Cardiac fibroblast (primary cell): Measurements from ENCODE around the gene NME7.

Source experiments
- DNase-seq, 2 donors: peaks; one replicate each; pipeline versions ENCODE4 v3.0.0 to v3.0.0-alpha.2; 2010; ENCODE audit warnings: low read depth in 2 of 2
- H3K4me3 ChIP-seq, 2 donors: replicated peaks in 1 of 2; 1 replicate in 1 of 2; 2 replicates in 1 of 2; pipeline ENCODE4 v1.5.1; 2011; ENCODE audit warnings: low read depth in 2 of 2, low read length in 2 of 2, mild to moderate bottlenecking in 2 of 2, moderate library complexity in 1 of 2
- TF ChIP-seq, protein P1 (sequence below): IDR thresholded peaks from one replicate; pipeline ENCODE4 v1.5.1; 2011; ENCODE audit warnings: low read depth, mild to moderate bottlenecking, low read length, inconsistent platforms

The NME7 gene

DNA sequence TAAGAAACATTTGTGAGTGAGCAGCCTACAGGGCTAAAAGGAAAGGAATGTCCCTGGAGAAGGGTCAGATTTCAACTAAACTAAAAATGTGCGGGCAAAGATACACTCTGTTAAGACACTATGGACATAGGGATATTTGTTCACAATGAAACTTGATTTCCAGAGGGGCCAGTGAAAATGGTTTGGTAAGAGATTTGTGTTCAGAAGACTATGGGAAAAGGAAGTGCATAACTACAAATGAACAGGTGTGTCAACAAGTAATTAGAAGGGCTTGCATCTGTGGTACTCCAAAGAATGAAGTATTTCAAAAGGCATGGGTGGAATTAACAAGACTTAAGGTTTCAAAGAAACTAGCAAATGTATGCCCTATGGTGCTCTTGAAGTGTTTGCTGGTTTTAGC, 60.4 kb downstream of the NME7 start:
- DNase-seq, result no peak
- H3K4me3 ChIP-seq, result no peak overlapping the region
- TF ChIP-seq, protein P1, sequence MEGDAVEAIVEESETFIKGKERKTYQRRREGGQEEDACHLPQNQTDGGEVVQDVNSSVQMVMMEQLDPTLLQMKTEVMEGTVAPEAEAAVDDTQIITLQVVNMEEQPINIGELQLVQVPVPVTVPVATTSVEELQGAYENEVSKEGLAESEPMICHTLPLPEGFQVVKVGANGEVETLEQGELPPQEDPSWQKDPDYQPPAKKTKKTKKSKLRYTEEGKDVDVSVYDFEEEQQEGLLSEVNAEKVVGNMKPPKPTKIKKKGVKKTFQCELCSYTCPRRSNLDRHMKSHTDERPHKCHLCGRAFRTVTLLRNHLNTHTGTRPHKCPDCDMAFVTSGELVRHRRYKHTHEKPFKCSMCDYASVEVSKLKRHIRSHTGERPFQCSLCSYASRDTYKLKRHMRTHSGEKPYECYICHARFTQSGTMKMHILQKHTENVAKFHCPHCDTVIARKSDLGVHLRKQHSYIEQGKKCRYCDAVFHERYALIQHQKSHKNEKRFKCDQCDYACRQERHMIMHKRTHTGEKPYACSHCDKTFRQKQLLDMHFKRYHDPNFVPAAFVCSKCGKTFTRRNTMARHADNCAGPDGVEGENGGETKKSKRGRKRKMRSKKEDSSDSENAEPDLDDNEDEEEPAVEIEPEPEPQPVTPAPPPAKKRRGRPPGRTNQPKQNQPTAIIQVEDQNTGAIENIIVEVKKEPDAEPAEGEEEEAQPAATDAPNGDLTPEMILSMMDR, result no peak

DNA sequence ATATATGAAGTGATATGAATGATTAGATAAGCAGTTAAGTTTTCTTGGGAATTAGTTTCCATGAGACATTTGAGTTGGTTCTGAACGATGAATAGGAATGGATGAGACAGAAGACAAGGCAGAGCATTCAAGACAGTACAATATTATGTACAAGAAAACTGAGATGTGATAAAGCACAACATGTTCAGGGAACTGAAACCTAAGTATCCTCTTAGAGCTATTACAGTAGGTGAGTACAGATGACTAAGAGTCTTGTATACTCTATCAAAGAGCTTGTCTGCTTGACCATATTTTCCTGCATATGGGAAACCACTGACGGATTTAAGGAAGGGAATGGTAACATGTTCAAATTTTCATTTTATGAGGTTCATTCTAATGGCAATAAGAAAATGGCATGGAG, 61.6 kb downstream of the NME7 start:
- H3K4me3 ChIP-seq, result no peak overlapping the region
- no peak for DNase-seq
- TF ChIP-seq, protein P1, result no peak

DNA sequence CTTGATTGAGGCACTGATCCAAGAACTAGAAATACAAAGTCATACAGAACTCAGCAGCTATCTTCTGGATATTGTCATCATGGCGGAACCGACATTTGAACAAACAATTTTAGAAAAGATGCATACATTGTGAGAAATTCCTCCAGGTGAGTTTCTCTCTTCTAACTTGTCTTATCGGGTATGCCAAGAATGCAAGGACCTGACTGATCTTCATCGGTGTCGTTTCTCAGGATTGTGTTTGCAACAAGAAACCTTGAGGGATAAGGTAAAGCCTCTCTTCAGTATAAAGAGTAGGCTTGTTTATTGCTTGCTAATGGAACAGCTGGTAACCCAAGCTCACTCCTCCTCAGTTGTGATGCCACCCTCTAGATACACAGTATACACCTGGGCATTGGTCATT, 62.2 kb downstream of the NME7 start:
- TF ChIP-seq, protein P1, result no peak
- no peak for DNase-seq
- H3K4me3 ChIP-seq, result no peak overlapping the region

DNA sequence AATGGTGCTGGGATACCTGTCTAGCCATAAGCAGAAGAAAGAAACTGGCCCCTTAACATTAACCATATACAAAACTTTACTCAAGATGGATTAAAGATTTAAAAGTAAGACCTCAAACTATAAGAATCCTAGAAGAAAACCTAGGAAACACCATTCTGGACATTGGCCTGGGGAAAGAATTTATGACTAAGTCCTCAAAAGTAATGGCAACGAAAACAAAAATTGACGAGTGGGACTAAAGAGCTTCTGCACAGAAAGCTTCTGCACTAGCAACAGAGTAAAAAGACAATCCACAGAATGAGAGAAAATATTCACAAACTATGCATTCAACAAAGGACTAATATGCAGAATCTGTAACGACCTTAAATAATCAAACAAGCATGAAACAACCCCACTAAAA, 66.7 kb downstream of the NME7 start:
- H3K4me3 ChIP-seq, result no peak overlapping the region
- TF ChIP-seq, protein P1, result no peak
- DNase-seq, result no peak

DNA sequence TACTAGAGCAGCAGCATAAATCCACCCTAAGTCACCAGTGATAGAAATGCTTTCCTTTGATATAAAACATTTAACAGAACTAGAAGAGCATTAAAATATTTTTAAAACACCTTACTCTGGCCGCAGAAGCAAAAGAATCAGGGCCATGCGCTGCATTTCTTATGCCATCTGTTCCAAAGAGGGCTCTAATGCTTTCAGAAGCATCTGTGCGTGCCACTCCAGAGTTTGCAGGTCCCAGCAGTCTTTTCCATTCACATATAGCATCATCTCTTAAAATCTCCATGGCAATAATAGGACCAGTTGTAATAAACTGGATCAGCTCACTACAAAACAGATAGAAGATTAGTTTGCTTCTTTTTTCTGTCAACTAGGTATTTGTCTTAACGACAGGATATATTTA, 69.2 kb downstream of the NME7 start:
- no peak for DNase-seq
- TF ChIP-seq, protein P1, result no peak
- no peak overlapping the region for H3K4me3 ChIP-seq

DNA sequence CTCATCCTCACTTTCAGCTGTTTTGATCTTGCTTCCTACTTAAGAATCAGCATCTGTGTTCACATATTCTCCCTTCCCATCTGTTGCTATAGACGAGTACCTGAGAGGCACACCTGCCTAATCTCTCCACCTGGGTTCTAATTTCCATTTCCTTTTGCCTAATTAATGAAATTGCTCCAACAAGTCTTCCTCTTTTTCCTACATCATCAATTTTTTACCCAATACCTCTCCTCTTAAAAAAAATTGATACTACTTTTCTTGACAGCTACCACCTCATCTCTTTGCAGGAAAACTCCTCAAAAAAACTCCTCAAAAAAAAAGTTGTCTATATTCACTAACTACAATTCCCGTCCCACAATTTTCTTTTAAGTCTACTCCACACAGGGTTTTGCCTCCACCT, 71.8 kb downstream of the NME7 start:
- H3K4me3 ChIP-seq, result no peak overlapping the region
- no peak for DNase-seq
- TF ChIP-seq, protein P1, result no peak

DNA sequence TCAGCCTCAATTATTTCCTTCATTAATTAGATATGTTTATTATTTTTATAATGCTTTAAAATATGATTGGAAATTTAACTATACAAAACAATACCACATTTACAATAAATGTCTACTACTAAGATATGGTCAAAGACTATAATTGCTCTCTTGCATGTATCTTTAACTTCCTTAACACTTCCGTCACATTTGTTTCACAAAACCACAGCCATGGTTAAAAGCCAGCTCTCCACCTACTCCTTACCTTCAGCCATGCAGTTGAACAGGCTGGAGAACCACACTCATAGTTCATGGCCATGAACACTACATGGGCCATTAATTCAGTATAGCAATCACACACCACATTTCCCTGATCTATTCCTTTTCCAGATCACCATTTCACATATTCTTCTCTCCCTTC, 72.2 kb downstream of the NME7 start:
- DNase-seq, result no peak
- TF ChIP-seq, protein P1, result no peak
- H3K4me3 ChIP-seq, result no peak overlapping the region
